IMR-90 (cell line): ENCODE measurements around the gene TMEM161A. TPM values are rescaled to one million over a fixed set of nuclear protein-coding genes. Genes with fewer than 3 reads are reported as not detected.

Source experiments
- ATAC-seq: fragments of 200-7000 bp; cut with Tn5 transposase; 2 replicates; pipeline ENCODE4 v1.9.1; 2020; ENCODE audit warnings: low read depth, mild to moderate bottlenecking, moderate library complexity
- BruUV-seq: library from RNA; stranded (reverse); fragments of 400-500 nt; replicated peaks from 2 replicates; lab custom pipeline; 2021; lab: Mats Ljungman, UMichigan
- CTCF ChIA-PET: fragments of 300-600 bp; formaldehyde crosslinking; extraction: SDS; loops from one replicate; lab custom pipeline; 2021; ENCODE audit warnings: antibody characterized with exemption; lab: Yijun Ruan, JAX
- POLR2A ChIA-PET: fragments of 300-600 bp; sonication (Branson Sonifier 250); formaldehyde crosslinking; loops from one replicate; lab custom pipeline; 2022; ENCODE audit warnings: antibody characterized with exemption; ENCODE audit not compliant: unreplicated experiment; lab: Charles Lee
- DNase-seq: peaks from one replicate; pipeline ENCODE4 v3.0.0; 2013
- H2AFZ ChIP-seq: replicated peaks from 2 replicates; pipeline ENCODE3; 2013; ENCODE audit warnings: low read length, mild to moderate bottlenecking; ENCODE audit not compliant: poor library complexity
- H2AK5ac ChIP-seq: 2 replicates; pipeline ENCODE4 v1.6.1; 2013; ENCODE audit warnings: low read depth, low read length, inconsistent platforms
- H2AK9ac ChIP-seq: replicated peaks from 2 replicates; pipeline ENCODE3; 2013; ENCODE audit warnings: mild to moderate bottlenecking, low read depth, low read length, moderate library complexity; ENCODE audit not compliant: poor library complexity
- H2BK120ac ChIP-seq: 2 replicates; pipeline ENCODE4 v1.6.1; 2013; ENCODE audit warnings: low read depth, low read length, inconsistent platforms
- H2BK15ac ChIP-seq: 3 replicates; pipeline ENCODE4 v1.6.1; 2013; ENCODE audit warnings: low read depth, low read length, inconsistent platforms
- H2BK20ac ChIP-seq: 2 replicates; pipeline ENCODE4 v1.6.1; 2013; ENCODE audit warnings: low read depth, mild to moderate bottlenecking, inconsistent platforms, low read length, moderate library complexity
- H2BK5ac ChIP-seq: 2 replicates; pipeline ENCODE4 v1.6.1; 2013; ENCODE audit warnings: mild to moderate bottlenecking, low read depth, low read length, inconsistent platforms; ENCODE audit not compliant: poor library complexity, severe bottlenecking
- H3K14ac ChIP-seq: replicated peaks from 2 replicates; pipeline ENCODE4 v1.6.1; 2013; ENCODE audit warnings: low read depth, low read length, inconsistent platforms
- H3K18ac ChIP-seq: 2 replicates; pipeline ENCODE4 v1.6.1; 2013; ENCODE audit warnings: low read depth, low read length, control low read depth
- H3K23ac ChIP-seq: 2 replicates; pipeline ENCODE4 v1.6.1; 2013; ENCODE audit warnings: low read depth, low read length, inconsistent platforms
- H3K27ac ChIP-seq: 2 replicates; pipeline ENCODE4 v1.5.1; 2013; ENCODE audit warnings: mild to moderate bottlenecking, control low read depth, low read length; ENCODE audit not compliant: insufficient read depth
- H3K27me3 ChIP-seq: 2 replicates; pipeline ENCODE4 v1.6.1; 2013; ENCODE audit warnings: low read length; ENCODE audit not compliant: control insufficient read depth, insufficient read depth
- H3K36me3 ChIP-seq: 2 replicates; pipeline ENCODE4 v1.6.1; 2013; ENCODE audit warnings: low read length, mixed read lengths; ENCODE audit not compliant: control insufficient read depth, insufficient read depth
- H3K4ac ChIP-seq: 2 replicates; pipeline ENCODE4 v1.6.1; 2013; ENCODE audit warnings: low read depth, low read length, inconsistent platforms
- H3K4me1 ChIP-seq: 2 replicates; pipeline ENCODE4 v1.6.1; 2013; ENCODE audit warnings: low read length, mixed read lengths; ENCODE audit not compliant: control insufficient read depth, insufficient read depth
- H3K4me2 ChIP-seq: 2 replicates; pipeline ENCODE4 v1.6.1; 2013; ENCODE audit warnings: low read depth, mild to moderate bottlenecking, control low read depth, low read length, moderate library complexity
- H3K4me3 ChIP-seq: 2 replicates; pipeline ENCODE4 v1.5.1; 2013; ENCODE audit warnings: low read depth, mild to moderate bottlenecking, control low read depth, low read length, moderate library complexity; ENCODE audit not compliant: insufficient read depth
- H3K56ac ChIP-seq: 2 replicates; pipeline ENCODE4 v1.6.1; 2013; ENCODE audit warnings: low read length, inconsistent platforms; ENCODE audit not compliant: insufficient read depth; ENCODE audit errors: extremely low read depth
- H3K79me1 ChIP-seq, 2 experiments: 2 replicates each; pipeline ENCODE4 v1.6.1; 2013; ENCODE audit warnings: low read length in 2 of 2, inconsistent platforms in 1 of 2, low read depth in 1 of 2
- H3K9ac ChIP-seq: 2 replicates; pipeline ENCODE4 v1.6.1; 2013; ENCODE audit warnings: low read depth, low read length, control low read depth
- H3K9me1 ChIP-seq: 2 replicates; pipeline ENCODE4 v1.6.1; 2013; ENCODE audit warnings: low read length, inconsistent platforms; ENCODE audit not compliant: insufficient read depth
- H3K9me3 ChIP-seq: 2 replicates; pipeline ENCODE4 v1.6.1; 2013; ENCODE audit warnings: low read length; ENCODE audit not compliant: control insufficient read depth, insufficient read depth
- H4K20me1 ChIP-seq: 2 replicates; pipeline ENCODE4 v1.6.1; 2013; ENCODE audit warnings: low read length, inconsistent platforms; ENCODE audit not compliant: insufficient read depth
- H4K5ac ChIP-seq: 2 replicates; pipeline ENCODE4 v1.6.1; 2013; ENCODE audit warnings: mild to moderate bottlenecking, low read depth, low read length, control low read depth
- H4K8ac ChIP-seq, 2 experiments: 2 replicates each; pipeline ENCODE4 v1.6.1; 2013; ENCODE audit warnings: low read depth in 2 of 2, low read length in 2 of 2, control low read depth in 1 of 2, inconsistent platforms in 1 of 2
- H4K91ac ChIP-seq: 2 replicates; pipeline ENCODE4 v1.6.1; 2013; ENCODE audit warnings: low read depth, low read length, inconsistent platforms; ENCODE audit not compliant: insufficient read depth
- CEBPB ChIP-seq: IDR thresholded peaks from 2 replicates; pipeline ENCODE4 v1.6.1; 2012; ENCODE audit warnings: low read depth, low read length, improper control_type of control experiment
- ELK1 ChIP-seq: fragments of 150-350 bp; IDR thresholded peaks from 2 replicates; pipeline ENCODE4 v1.6.1; 2016; ENCODE audit warnings: low read depth, mild to moderate bottlenecking, low read length, moderate library complexity, borderline replicate concordance
- MAFK ChIP-seq: IDR thresholded peaks from 2 replicates; pipeline ENCODE4 v1.6.1; 2012; ENCODE audit warnings: low read depth, low read length, improper control_type of control experiment
- MAZ ChIP-seq: IDR thresholded peaks from 2 replicates; pipeline ENCODE4 v1.6.1; 2012; ENCODE audit warnings: low read depth, mild to moderate bottlenecking, low read length, improper control_type of control experiment, moderate library complexity, borderline replicate concordance
- POLR2A ChIP-seq: IDR thresholded peaks from 2 replicates; pipeline ENCODE4 v1.6.1; 2012; ENCODE audit warnings: mild to moderate bottlenecking, low read depth, low read length
- RAD21 ChIP-seq: IDR thresholded peaks from 2 replicates; pipeline ENCODE4 v1.6.1; 2012; ENCODE audit warnings: low read length, improper control_type of control experiment
- RFX5 ChIP-seq: IDR thresholded peaks from 2 replicates; pipeline ENCODE4 v1.8.0; 2012; ENCODE audit warnings: low read depth, mild to moderate bottlenecking, low read length, moderate library complexity
- SMC3 ChIP-seq: fragments of 150-350 bp; IDR thresholded peaks from 2 replicates; pipeline ENCODE4 v1.6.1; 2016; ENCODE audit warnings: low read depth, mild to moderate bottlenecking, antibody characterized with exemption, low read length, moderate library complexity
- WGBS, 2 experiments: methylation state at CpG; one replicate each; pipeline versions ENCODE4 v1.1.5 to v1.1.7; 2013; ENCODE audit warnings: missing lambda C conversion rate in 2 of 2; ENCODE audit not compliant: insufficient read length in 1 of 2; ENCODE audit errors: extremely low coverage in 2 of 2; 5-methylcytosine and 5-hydroxymethylcytosine counted together
- dilution Hi-C: fragments of 300-500 bp; cut with HindIII; formaldehyde crosslinking; loops from one replicate; pipeline ENCODE4 v1.14.3; 2018; ENCODE audit warnings: low sequenced_read_pairs; ENCODE audit not compliant: unreplicated experiment
- in situ Hi-C: fragments of 300-500 bp; cut with MboI; formaldehyde crosslinking; loops from 3 replicates; pipeline ENCODE4 v1.14.3; 2019; ENCODE audit warnings: low sequenced_read_pairs, inconsistent platforms, mixed read lengths
- intact Hi-C: fragments of 100-400 bp; cut with micrococcal nuclease; formaldehyde crosslinking; loops from 2 replicates; pipeline ENCODE4 v1.10.0; 2022
- polyA plus RNA-seq, 3 experiments: library from polyadenylated mRNA; depleted of rRNA; stranded (reverse); fragments of >200 nt; gene quantifications; 2 replicates each; pipeline ENCODE4 v1.2.3, GENCODE V29; 2012; ENCODE audit warnings: low replicate concordance in 1 of 3
- total RNA-seq: library from RNA; depleted of rRNA; stranded (reverse); fragments of >200 nt; gene quantifications from 2 replicates; pipeline ENCODE4 v1.2.3, GENCODE V29; 2012
- TF ChIP-seq, protein P1 (sequence below): conservative IDR thresholded peaks from 2 replicates; pipeline ENCODE4 v1.5.1; 2012; ENCODE audit warnings: mild to moderate bottlenecking, low read depth, low read length, improper control_type of control experiment

Gene TMEM161A
- total and polyA plus RNA-seq, 2 of the 4 experiments (the other 2 are of a cell fraction) = 11.1 to 34.8 TPM

GRCh38 chr19:19109601-19110000, 28.7 kb downstream of the TMEM161A start:
- DNase-seq (peak; percentile 38), ATAC-seq (peak; percentile 60)
- Histone ChIP-seq H4K5ac (no peak overlapping the region), H3K4me3 (no peak overlapping the region), H3K27ac (no peak overlapping the region), H3K36me3 (no peaks in the 10 kb centered on the region), H2AK9ac (peak overlapping the region; percentile 15), H3K4ac (no peak overlapping the region), H4K8ac (no peak overlapping the region), H2AK5ac (no peak overlapping the region; the same call in 1 of the 2 replicates), H2BK5ac (no peak overlapping the region), H3K9me3 (no peaks in the 10 kb centered on the region), H3K4me2 (peak overlapping the region; percentile 45), H3K56ac (no peak overlapping the region), H2BK120ac (no peak overlapping the region), H3K79me1 (no peaks in the 10 kb centered on the region), H3K9ac (no peak overlapping the region), H2AFZ (peak overlapping the region; percentile 81), H3K23ac (no peak overlapping the region), H3K27me3 (no peaks in the 10 kb centered on the region), H3K18ac (no peak overlapping the region), H4K20me1 (no peaks in the 10 kb centered on the region), H3K4me1 (peaks cover 27% of the 10 kb centered on the region), H3K14ac (no peak overlapping the region), H2BK20ac (peak overlapping the region; percentile 42; the same call in 1 of the 2 replicates), H2BK15ac (no peak overlapping the region), H4K91ac (no peak overlapping the region), H3K9me1 (peaks cover 8% of the 10 kb centered on the region)
- no TSS peak for BruUV-seq
- POLR2A ChIA-PET = no interaction called here
- intact Hi-C loops (no loop called here), dilution Hi-C loops (no loop called here), in situ Hi-C loops (no loop called here)
- CTCF ChIA-PET = interaction anchor here (0.8 kb wide), 1 partner anchor 114 kb away, joined by 5 read pairs; no protein-coding TSS in a partner anchor
- TF ChIP-seq MAZ = no peak
- TF ChIP-seq MAFK = no peak
- TF ChIP-seq, protein P1, sequence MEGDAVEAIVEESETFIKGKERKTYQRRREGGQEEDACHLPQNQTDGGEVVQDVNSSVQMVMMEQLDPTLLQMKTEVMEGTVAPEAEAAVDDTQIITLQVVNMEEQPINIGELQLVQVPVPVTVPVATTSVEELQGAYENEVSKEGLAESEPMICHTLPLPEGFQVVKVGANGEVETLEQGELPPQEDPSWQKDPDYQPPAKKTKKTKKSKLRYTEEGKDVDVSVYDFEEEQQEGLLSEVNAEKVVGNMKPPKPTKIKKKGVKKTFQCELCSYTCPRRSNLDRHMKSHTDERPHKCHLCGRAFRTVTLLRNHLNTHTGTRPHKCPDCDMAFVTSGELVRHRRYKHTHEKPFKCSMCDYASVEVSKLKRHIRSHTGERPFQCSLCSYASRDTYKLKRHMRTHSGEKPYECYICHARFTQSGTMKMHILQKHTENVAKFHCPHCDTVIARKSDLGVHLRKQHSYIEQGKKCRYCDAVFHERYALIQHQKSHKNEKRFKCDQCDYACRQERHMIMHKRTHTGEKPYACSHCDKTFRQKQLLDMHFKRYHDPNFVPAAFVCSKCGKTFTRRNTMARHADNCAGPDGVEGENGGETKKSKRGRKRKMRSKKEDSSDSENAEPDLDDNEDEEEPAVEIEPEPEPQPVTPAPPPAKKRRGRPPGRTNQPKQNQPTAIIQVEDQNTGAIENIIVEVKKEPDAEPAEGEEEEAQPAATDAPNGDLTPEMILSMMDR = no peak
- no peak for TF ChIP-seq RFX5
- no peak for TF ChIP-seq RAD21
- TF ChIP-seq POLR2A = no peak
- no peak for TF ChIP-seq SMC3
- TF ChIP-seq CEBPB = no peak
- no peak for TF ChIP-seq ELK1
- 65% methylated on average over 5 of the region's 9 CpGs; no CpG with 5 or more reads in 1 of the 2 experiments for WGBS, 2 experiments
